Esophagus squamous epithelium (tissue), 5 donors: ENCODE results near the gene HNRNPM. TPM values are rescaled to one million over a fixed set of nuclear protein-coding genes. Genes with fewer than 3 reads are reported as not detected.
"Not testable (repeated sequence)": the region's sequence is repeated elsewhere in the genome, so short reads cannot be mapped to it uniquely, and the experiment has no call there.

Experiments
- DNase-seq: peaks from one replicate; lab custom pipeline; 2025; lab: John Stamatoyannopoulos, UW
- H3K27ac ChIP-seq, 4 donors: fragments of 200-600 bp; sonication (generic); one replicate each; pipeline ENCODE4 v1.5.1; 2016 to 2019; ENCODE audit warnings: mild to moderate bottlenecking in 1 of 4
- H3K27me3 ChIP-seq, 4 donors: fragments of 200-600 bp; sonication (generic); 1 replicate in 3 of 4; 2 replicates in 1 of 4; pipeline versions ENCODE4 v1.5.1 to v1.6.0; 2017 to 2021; ENCODE audit warnings: antibody characterized with exemption in 1 of 4
- H3K36me3 ChIP-seq, 3 donors: fragments of 200-600 bp; sonication (generic); one replicate each; pipeline ENCODE4 v1.5.1; 2016 to 2019
- H3K4me1 ChIP-seq, 3 donors: fragments of 200-600 bp; sonication (generic); one replicate each; pipeline ENCODE4 v1.5.1; 2017 to 2019
- H3K4me3 ChIP-seq, 4 donors: fragments of 200-600 bp; sonication (generic); 1 replicate in 3 of 4; 2 replicates in 1 of 4; pipeline ENCODE4 v1.5.1; 2016 to 2019; ENCODE audit warnings: mild to moderate bottlenecking in 2 of 4, moderate library complexity in 1 of 4
- H3K9me3 ChIP-seq, 3 donors: fragments of 200-600 bp; sonication (generic); one replicate each; pipeline ENCODE4 v1.5.1; 2016 to 2019
- POLR2A ChIP-seq, 4 donors: fragments of 450-650 bp; IDR thresholded peaks; one replicate each; pipeline ENCODE4 v1.6.1; 2017; ENCODE audit warnings: antibody characterized with exemption in 4 of 4, mild to moderate bottlenecking in 4 of 4, moderate library complexity in 3 of 4
- WGBS, 2 donors: methylation state at CpG; one replicate each; pipeline ENCODE4 v1.1.5; 2018; 5-methylcytosine and 5-hydroxymethylcytosine counted together
- intact Hi-C: fragments of 100-400 bp; cut with DNase I; formaldehyde crosslinking; loops from one replicate; pipeline ENCODE4 v1.15.0; 2022
- total RNA-seq, 4 donors: library from RNA; depleted of rRNA; stranded (reverse); fragments of >200 nt; gene quantifications; one replicate each; pipeline ENCODE4 v1.1.0, GENCODE V29; 2016
- TF ChIP-seq, protein P1 (sequence below), 6 experiments: fragments of 450-650 bp in 4 of 6; fragments of 200-600 bp in 2 of 6; sonication (generic) in 2 of 6; IDR thresholded peaks; one replicate each; pipeline ENCODE4 v1.5.1; 2016 to 2019; ENCODE audit warnings: antibody characterized with exemption in 6 of 6, mild to moderate bottlenecking in 4 of 6, moderate library complexity in 4 of 6
- donor health status: DM: yes; HTN: yes; CAD: no.

The HNRNPM gene
- total RNA-seq, 4 donors from 2014 or later = 102 to 162 (median 128) TPM

DNA sequence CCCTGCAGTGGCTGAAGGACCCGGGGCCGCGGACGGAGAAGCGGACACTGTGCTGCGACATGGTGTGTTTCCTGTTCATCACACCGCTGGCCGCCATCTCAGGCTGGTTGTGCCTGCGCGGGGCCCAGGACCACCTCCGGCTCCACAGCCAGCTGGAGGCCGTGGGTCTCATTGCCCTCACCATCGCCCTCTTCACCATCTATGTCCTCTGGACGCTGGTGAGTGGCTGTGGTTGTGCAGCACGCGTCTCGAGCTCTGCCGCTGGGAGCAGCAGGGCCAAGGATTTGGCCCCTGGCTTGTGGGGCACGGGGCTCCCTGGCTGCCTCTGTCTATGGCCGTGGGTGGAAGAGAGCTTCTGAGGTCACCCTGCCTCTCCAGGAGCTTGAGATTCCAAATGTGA lies 14.1 kb upstream of the HNRNPM start:
- peaks cover 5 to 63% (median 5%) of the 10 kb centered on the region in 3 donors for H3K36me3 ChIP-seq
- 87 to 96% methylated on average over 8 to 9 of the region's 20 CpGs for WGBS, 2 donors
- intact Hi-C loops = no loop called here

DNA sequence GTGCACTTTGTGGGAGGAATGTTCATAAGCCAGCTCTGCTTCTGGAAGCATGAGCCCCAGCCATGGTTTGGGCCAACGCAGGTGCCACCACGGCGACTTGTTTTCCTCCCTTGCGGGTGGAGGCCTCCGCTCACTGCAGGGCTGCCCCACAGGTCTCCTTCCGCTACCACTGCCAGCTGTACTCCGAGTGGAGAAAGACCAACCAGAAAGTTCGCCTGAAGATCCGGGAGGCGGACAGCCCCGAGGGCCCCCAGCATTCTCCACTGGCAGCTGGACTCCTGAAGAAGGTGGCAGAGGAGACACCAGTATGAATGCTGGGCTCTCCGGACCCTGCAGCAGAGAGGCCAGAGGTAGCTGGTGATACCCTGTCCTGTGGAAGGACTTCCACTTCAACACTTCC lies 6.5 kb upstream of the HNRNPM start:
- Histone ChIP-seq H3K27ac (no peak overlapping the region), H3K4me1 (peaks cover 0 to 29% (median 12%) of the 10 kb centered on the region in 3 donors), H3K9me3 (no peaks in the 10 kb centered on the region), H3K4me3 (no peak overlapping the region), H3K36me3 (peaks cover 0 to 29% (median 0%) of the 10 kb centered on the region in 3 donors), H3K27me3 (no peaks in the 10 kb centered on the region)
- WGBS, 2 donors = 97 to 100% methylated on average over 1 to 6 of the region's 12 CpGs
- intact Hi-C loops = no loop called here
- TF ChIP-seq POLR2A (IDR thresholded peaks at IDR 0.05) = no peak
- TF ChIP-seq, protein P1, sequence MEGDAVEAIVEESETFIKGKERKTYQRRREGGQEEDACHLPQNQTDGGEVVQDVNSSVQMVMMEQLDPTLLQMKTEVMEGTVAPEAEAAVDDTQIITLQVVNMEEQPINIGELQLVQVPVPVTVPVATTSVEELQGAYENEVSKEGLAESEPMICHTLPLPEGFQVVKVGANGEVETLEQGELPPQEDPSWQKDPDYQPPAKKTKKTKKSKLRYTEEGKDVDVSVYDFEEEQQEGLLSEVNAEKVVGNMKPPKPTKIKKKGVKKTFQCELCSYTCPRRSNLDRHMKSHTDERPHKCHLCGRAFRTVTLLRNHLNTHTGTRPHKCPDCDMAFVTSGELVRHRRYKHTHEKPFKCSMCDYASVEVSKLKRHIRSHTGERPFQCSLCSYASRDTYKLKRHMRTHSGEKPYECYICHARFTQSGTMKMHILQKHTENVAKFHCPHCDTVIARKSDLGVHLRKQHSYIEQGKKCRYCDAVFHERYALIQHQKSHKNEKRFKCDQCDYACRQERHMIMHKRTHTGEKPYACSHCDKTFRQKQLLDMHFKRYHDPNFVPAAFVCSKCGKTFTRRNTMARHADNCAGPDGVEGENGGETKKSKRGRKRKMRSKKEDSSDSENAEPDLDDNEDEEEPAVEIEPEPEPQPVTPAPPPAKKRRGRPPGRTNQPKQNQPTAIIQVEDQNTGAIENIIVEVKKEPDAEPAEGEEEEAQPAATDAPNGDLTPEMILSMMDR (IDR thresholded peaks at IDR 0.05) = no peak
- no peak for DNase-seq

More for the DNA sequence above, 14.1 kb upstream of the HNRNPM start:
- no peak overlapping the region for H3K4me3 ChIP-seq
- H3K9me3 ChIP-seq = no peaks in the 10 kb centered on the region
- DNase-seq = no peak
- peaks cover 0 to 12% (median 12%) of the 10 kb centered on the region in 3 donors for H3K4me1 ChIP-seq
- no peak overlapping the region for H3K27ac ChIP-seq
- TF ChIP-seq POLR2A (IDR thresholded peaks at IDR 0.05) = no peak
- TF ChIP-seq, protein P1 (IDR thresholded peaks at IDR 0.05) = no peak
- H3K27me3 ChIP-seq = no peaks in the 10 kb centered on the region

DNA sequence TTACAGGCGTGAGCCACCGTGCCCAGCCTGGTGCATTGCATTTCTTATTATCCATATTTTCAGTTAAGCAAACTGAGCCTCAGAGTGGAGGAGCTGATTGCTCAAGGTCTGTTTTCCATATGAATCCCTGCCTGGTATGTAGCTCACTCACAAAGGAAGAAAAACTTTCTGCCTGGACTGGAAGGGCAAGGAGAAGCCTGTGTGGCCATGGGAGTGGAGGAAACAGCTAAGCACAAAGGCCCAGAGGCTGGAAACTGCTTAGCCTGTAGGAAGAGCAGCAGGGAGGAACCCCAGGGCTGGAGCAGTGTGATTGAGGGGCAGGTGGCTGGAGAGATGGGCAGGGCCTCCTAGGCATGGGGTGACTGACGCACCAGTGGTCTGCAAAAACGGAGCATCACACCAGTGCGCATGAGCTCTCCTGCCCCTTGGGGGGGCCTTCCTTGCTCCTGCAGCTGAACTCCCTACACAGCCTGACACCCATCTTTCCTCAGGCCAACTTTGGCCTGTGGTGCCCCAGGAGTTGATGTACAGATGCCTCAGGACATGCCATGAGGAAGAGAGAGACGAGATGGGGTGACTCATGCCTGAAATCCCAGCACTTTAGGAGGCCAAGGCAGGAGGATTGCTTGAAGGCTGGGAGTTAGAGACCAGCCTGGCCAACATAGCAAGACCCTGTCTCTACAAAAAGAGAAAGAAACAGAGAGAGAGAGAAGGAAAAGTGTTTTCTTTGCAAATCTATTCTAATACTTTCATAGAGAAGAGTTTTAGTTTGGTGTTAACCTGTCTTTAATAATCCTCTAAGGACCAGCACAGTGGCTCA lies 2.8 kb upstream of the HNRNPM start:
- TF ChIP-seq, protein P1 (IDR thresholded peaks at IDR 0.05) = no peak
- TF ChIP-seq POLR2A (IDR thresholded peaks at IDR 0.05) = no peak
- intact Hi-C loops = no loop called here
- H3K9me3 ChIP-seq = no peaks in the 10 kb centered on the region
- 68 to 76% methylated on average over 5 of the region's 6 CpGs for WGBS, 2 donors
- no peak overlapping the region for H3K4me3 ChIP-seq
- peak overlapping the region in 1 of 4 donors; percentile 31 for H3K27ac ChIP-seq
- peaks cover 13 to 42% (median 16%) of the 10 kb centered on the region in 3 donors for H3K4me1 ChIP-seq
- no peaks in the 10 kb centered on the region for H3K27me3 ChIP-seq
- DNase-seq = no peak
- H3K36me3 ChIP-seq = peaks cover 0 to 26% (median 7%) of the 10 kb centered on the region in 3 donors

DNA sequence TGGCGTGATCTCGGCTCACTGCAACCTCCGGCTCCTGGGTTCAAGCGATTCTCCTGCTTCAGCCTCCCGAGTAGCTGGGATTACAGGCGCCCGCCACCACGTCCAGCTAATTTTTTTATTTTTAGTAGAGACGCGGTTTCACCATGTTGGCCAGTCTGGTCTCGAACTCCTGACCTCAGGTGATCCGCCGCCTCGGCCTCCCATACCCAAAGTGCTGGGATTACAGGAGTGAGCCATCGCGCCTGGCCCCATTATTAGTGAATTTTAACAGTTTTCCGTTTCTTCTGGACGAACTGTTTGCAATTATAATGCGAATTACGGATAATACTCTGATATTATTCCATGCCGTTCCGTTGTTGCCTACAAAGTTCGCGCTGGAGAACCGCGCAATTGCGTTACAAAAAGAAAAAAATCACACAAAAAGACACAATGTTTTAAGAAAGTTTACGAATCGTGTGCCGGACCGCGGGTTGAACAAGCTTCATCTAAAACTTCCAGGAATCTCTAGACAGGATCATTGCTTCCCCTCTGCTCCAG lies 567 bp upstream of the HNRNPM start:
- H3K4me1 ChIP-seq = peaks cover 28 to 60% (median 35%) of the 10 kb centered on the region in 3 donors
- peaks cover 0 to 17% (median 7%) of the 10 kb centered on the region in 3 donors for H3K36me3 ChIP-seq
- intact Hi-C loops, DNase-seq, H3K9me3 ChIP-seq, H3K27me3 ChIP-seq: not testable (repeated sequence)
- peak overlapping the region; percentile 73 to 93 (median 84) for H3K4me3 ChIP-seq
- peak overlapping the region; percentile 95 to 98 (median 97) for H3K27ac ChIP-seq
- WGBS, 2 donors = 26% methylated on average over 21 to 32 of the region's 32 CpGs

DNA sequence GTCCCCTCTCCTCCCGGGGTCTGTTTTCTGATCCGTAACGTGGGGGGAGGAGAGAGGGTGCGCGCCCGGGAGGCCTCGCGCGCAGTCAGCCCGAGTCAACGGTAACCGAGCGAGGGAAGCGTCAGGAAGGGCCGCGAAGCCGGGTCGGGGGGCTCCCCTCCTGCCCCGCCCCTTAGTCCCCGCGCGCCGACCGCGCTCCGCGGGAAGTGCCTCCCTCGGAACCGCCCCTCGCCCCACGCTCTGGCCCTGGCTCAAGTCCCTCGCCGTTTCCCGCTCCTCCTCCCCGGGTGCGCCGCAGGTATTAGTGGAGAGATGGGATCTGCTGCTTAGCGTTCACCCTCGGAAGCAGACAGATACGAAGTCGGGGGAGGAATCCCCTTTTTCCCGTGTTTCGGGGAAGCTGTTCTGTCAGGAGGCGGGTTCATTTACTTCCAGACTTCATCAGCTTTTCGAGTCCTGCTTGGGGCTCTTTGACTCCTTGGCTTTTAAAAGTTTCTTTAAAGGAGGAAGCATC lies 770 bp downstream of the HNRNPM start:
- intact Hi-C loops = no loop called here
- H3K27ac ChIP-seq = peak overlapping the region; percentile 95 to 98 (median 97)
- H3K4me1 ChIP-seq = peaks cover 34 to 72% (median 44%) of the 10 kb centered on the region in 3 donors
- no peak for TF ChIP-seq POLR2A (IDR thresholded peaks at IDR 0.05)
- TF ChIP-seq, protein P1 (IDR thresholded peaks at IDR 0.05) = no peak
- no peak for DNase-seq
- H3K36me3 ChIP-seq = peaks cover 0 to 16% (median 7%) of the 10 kb centered on the region in 3 donors
- 0 to 1% methylated on average over 9 to 14 of the region's 45 CpGs for WGBS, 2 donors
- peak overlapping the region; percentile 73 to 93 (median 84) for H3K4me3 ChIP-seq
- no peaks in the 10 kb centered on the region for H3K9me3 ChIP-seq
- no peaks in the 10 kb centered on the region for H3K27me3 ChIP-seq
